GM19238 (cell line): Measurements from ENCODE around the gene TRDN.
"Not testable (repeated sequence)": the region's sequence is repeated elsewhere in the genome, so short reads cannot be mapped to it uniquely, and the experiment has no call there.

Experiments used
- DNase-seq: peaks from one replicate; pipeline ENCODE4 v3.0.0; 2011; ENCODE audit warnings: low spot score; ENCODE audit not compliant: insufficient read length

The TRDN gene

DNA sequence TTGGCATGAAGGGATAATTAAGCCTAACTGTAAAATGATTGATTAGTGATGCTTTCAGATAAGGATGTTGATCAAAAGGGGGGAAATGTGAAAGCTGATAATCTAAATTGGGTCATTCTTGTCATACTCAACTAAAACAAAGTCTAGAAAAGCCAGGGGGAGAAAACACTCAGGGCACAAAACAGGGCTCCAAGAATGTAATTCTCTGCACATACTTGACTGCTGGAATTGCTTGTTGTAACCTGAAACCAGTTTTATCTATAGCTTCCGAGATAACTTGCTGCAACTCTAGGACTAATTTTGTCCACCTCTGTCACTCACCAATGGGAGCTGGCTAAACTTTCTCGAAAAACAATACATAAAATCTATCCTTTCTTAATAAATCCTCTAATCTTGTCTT, 330.4 kb downstream of the TRDN start:
- DNase-seq, result no peak

DNA sequence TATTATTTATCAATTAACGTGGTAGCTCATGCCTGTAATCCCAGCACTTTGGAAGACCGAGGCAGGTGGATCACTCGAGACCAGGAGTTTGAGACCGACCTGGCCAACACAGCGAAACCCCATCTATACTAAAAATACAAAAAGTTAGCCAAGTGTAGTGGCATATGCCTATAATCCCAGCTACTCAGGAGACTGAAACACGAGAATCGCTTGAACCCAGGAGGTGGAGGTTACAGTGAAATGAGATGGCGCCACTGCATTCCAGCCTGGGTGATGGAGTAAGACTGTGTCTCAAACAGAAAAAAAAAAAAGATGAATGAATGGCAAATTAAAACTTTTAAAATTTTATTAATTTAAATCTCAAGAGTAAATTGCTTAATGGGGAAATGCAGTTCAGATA, 341.1 kb downstream of the TRDN start:
- DNase-seq, result no peak

DNA sequence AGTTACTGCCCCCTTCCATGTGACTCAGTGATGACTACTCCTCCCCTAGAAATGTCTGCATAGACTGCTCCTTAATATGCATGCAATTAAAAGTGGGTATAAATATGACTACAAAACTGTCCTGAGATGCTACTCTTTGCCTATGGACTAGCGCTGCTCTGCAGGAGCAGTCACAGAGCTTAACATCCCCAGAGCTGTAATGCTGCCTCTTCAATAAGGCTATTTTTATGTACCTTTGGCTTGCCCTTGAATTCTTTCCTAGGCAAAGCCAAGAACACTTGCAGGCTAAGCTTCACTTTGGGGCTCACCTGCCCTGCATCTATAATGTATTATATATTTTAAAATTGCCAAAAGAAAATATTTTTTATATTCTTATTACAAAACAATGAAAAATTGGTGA, 341.6 kb downstream of the TRDN start:
- no peak for DNase-seq

DNA sequence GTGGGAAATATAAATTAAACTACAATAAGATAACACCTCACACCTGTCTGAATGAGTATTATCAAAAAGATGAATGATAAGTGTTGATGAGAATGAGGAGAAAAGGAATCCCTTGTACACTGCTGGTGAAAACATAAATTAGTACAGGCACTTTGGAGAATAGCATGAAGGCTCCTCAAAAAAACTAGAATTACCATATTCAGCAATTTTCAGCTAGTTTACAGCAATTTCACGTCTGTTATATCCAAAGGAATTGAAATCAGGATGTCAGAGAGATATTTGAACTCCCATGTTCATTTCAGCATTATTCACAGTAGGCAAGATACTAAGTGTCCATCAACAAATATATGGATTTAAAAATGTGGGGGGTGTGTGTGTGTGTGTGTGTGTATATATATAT, 348.1 kb downstream of the TRDN start:
- no peak for DNase-seq

DNA sequence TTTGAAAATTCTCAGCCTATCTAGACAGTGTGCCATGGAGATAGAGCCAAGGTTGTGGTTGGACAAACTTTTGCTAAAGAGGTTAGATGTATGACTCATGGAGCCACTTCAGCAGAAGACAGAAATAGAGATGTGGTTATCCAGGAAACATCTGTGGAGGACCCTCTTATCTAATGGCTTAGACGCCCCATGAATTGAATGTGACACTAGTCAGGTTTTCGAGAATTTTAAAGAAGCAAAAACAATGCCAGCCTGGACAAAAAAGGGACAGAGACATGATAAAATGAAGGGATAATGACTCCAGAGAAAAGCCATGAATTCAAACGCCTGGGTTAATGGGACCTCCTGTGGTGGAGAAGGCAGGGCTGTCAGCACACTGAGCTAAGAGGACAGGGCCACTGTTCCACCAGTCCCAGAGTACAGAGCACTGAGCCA, 360.2 kb downstream of the TRDN start:
- DNase-seq, result no peak

DNA sequence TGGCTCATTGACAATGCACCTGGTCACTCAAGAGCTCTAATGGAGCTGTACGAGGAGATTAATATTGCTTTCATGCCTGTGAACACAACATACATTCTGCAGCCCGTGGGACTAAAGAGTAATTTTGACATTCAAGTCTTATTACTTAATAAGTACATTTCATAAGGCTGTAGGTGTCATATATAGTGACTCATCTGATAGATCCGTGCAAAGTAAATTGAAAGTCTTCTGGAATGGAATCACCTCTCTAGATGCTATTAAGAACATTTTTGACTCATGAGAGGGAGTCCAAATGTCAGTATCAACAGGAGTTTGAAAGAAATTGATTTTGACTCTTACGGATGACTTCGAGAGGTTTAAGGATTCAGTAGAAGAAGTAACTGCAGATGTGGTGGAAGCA, 372.8 kb downstream of the TRDN start:
- no peak for DNase-seq

DNA sequence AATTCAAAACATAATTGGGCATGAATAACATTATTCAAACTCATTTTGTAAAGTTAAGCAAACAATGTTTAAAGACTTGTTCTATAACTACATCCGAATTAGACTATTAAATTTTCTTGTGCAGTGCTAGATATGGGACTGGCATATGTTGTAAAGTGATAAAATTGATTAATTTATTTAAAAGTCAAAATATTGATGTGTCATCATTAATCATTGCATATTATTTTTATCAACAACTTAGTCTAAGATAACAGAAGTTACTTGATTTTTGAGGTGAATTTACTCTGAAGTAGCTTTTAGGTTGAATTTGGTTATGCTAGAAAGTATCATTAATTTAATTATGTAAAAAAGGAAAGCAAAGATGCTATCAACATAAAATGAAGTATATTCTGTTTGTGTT, 396.1 kb downstream of the TRDN start:
- no peak for DNase-seq

DNA sequence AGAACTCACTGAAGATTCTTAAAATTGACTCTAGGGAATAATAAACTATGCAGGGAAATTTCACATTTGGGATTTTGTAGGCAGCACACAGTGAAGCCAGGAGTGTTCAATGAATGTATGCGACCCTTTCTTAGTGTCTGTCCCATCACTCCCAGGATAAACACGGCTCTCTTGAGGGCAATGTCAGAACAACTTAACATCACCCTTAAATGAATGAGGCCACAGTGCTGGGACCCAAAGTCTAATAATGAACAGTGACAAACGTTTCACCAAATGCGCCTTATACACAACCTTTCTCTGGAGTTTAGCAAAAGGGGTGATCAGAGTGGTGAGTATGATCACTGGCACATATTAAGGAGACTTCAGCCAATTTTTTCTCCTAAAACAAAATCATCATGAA, 403.4 kb downstream of the TRDN start:
- no peak for DNase-seq

DNA sequence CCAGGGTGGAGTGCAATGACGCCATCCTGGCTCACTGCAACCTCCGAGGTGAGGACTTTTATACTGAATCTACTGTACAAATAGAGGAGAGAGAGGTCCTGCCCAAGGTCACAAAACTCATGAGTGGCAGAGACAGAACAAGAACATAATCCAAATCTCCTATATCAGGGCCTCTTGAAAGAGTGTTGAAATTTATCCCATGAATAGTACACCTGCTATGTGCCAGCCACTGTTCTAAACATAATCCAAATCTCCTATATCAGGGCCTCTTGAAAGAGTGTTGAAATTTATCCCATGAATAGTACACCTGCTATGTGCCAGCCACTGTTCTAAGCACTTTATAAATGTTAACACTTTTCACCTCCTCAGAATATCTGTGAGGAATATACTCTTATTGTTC, 409.0 kb downstream of the TRDN start:
- DNase-seq, result not testable (repeated sequence)

DNA sequence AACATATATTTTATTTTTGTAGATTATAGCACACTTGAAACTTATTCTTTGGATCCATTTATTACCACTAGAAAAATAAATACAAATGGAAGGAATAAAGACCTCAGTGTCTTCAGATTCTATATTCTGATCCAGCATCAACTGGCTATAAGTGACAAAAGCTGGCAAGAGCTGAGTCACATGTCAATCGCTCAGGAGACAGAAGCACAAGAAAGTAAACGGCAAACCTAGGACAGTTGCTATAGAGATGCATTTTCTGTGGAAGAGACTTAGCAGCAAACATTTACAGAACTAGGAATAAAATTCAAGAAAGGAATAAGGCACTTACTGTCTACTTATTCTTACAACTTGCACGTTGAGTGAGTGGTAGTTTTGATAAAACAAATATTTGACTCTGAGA, 410.4 kb downstream of the TRDN start:
- no peak for DNase-seq

DNA sequence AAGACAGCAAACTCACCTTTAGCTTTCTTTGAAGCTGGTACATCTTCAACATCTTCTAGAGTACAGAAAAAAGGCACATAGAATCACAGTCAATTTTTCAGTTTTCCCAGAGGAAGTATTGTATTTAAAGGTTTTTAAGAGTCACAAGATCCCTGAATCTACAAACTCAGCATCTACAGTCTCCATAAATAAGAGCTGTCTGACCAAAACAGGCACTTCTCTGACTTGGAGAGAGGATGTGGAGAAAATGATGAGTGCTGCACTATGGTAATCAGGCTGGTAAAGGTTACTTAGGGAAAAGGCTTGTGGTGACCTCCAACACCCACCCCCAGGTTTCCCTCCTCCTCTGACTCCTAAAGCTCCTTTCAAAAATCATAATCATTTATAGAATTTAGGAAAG, 412.7 kb downstream of the TRDN start:
- DNase-seq, result no peak

DNA sequence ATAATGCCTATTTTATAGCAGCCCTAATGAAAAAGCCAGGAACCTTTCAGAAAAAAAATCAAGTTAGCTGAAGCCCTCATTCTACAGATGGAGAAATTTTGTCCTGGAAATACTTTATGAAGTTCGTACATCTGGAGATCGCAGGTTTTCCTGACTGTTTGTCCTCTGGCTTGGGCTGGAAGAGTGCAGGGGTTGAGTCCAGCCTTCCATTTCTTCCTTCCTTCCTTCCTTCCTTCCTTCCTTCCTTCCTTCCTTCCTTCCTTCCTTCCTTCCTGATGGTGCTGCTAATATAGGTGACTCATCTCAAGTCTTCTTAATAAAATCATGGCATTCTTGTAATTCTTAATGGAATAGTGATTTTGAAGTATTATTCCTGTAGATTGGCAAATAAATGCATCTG, 413.3 kb downstream of the TRDN start:
- DNase-seq, result no peak

DNA sequence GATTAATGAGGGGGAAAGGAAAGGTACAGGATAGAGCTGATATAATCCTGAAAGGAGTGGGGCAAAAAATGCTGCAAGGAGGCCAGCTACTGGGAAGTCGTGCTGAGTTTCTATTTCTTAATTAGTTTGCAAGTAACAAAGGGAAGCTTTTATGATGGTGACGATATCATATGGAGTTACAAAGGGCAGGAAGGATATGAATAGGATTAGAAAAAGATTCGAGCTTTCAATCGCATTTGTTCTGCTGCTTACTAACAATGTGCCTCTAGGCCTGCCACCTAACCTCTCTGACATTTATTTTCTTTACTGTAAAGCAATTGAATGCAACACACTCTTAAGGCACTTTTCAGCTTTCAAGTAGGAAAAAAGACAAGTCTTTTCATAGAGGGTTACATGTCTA, 421.5 kb downstream of the TRDN start:
- DNase-seq, result no peak

DNA sequence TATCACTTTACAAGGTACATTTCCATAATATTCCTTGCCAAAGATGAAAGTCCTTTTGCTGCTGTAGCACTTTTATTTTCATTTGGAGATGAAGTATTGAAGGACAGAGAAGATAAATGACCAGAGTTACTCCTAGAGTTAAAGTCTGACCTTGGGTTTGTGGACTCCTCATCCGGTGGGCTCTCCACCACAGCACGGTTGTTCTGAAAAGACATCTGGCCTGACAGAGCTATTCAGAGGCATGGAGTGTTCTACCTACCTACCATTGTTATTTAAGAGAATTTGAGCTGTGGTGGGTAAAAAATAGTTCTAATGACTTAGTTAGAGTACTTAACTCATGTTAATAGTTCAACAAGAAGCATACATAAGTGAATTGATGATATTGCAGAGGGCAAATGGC, 422.3 kb downstream of the TRDN start:
- DNase-seq, result no peak

DNA sequence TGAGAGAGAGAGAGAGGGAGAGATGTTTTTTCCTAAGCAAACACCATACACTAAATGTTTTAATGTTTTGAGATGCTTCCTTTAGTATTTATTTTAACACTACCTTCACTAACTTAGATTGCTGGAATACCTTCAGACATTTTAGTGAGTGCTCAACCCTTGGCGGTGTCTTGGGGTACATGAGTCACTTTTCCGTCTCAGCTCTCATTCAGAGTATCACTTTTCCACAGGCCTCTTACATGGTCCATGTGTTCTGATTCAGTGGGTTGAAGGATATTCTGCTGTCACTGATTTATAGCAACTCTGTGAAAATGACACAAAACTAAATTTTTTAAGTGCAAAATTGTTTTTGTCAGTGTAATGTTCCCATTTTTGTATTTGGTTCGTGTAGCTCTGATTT, 422.8 kb downstream of the TRDN start:
- DNase-seq, result no peak

DNA sequence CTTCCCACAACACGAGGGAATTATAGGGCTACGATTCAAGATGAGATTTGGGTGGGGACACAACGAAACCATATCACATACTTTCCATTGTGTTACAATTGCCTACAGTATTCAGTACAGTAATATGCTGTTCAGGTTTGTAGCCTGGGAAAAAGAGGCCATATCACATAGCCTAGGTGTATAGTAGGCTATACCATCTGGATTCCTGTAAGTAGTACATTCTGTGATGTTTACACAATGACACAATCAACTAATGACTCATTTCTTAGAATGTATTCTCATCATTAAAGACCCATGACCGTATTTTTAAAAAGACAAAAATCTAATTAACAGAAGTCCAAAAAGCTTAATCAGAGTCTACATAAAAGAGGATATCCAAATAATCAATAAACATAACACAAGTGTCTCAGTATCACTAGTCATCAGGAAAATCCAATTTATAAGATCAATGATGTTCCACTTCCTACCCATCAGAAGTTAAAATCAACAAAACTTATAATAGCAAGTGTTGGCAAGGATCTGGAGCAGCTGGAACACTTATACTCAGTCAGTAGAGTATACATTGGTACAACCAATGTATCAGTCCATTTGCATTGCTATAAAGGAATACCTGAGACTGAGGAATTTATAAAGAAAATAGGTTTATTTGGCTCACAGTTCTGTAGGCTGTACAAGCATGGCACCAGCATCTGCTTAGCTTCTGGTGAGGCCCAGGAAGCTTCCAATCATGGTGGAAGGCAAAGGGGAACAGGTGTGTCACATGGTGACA, 424.8 kb downstream of the TRDN start:
- DNase-seq, result no peak

DNA sequence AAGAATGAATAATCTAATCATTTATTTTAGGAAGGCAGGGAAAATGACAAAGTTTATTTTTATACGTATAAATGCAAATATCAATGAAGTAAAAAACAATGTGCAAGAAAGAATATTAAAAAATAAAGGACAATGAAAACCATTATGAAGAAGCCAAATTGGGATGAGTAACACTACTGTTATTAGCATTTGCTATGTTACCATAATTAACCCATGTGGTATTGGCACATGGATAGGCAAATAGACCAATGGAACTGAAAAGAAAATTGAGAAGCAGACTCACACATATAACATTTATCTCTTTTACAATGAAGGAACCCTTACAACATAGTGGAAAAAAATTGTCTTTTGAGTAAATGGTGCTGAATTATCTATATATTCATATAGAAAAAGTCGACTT, 426.1 kb downstream of the TRDN start:
- no peak for DNase-seq

DNA sequence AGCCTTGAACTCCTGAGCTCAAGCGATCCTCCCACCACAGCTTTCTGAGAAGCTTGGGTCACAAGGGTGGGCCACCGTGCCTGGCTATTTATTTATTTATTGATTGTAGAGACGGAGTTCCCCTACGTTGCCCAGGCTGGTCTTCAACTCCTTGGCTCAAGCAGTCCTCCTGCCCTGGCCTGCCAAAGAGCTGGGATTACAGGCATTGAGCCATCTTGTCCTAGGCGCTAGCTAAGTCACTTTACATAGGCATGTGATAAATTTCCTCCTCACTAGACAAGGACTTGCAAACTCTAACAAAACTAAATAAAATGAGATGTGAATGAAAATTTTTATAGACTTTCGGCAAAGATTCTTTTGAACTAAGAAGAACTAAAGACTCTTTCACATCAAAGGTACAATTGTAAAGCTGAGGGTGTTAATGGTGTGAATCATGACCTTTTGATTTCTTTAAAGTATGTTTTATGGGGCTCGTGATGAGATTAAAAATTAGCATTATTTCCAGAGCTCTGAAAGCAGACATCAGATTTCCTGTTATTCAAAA, 428.7 kb downstream of the TRDN start:
- DNase-seq, result no peak

DNA sequence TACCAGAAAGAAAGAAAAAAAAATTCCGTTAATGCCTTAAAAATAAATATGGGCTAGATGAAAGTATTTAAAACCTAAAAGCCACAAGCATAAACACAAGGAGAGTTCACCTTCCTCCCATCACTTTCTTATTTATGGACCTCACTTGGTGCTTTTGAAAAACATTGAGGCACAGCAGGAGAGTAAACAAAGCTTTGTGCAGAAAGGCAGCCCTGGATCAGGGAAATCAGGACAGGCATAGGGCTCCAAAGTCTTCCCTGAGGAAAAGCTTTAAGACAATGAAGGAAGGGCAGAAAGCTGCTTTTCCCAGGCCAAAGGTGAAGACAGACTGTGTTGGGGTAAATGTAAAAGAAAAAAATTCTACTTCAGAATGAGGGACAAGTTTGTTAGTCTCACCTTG, 432.8 kb downstream of the TRDN start:
- DNase-seq, result no peak

DNA sequence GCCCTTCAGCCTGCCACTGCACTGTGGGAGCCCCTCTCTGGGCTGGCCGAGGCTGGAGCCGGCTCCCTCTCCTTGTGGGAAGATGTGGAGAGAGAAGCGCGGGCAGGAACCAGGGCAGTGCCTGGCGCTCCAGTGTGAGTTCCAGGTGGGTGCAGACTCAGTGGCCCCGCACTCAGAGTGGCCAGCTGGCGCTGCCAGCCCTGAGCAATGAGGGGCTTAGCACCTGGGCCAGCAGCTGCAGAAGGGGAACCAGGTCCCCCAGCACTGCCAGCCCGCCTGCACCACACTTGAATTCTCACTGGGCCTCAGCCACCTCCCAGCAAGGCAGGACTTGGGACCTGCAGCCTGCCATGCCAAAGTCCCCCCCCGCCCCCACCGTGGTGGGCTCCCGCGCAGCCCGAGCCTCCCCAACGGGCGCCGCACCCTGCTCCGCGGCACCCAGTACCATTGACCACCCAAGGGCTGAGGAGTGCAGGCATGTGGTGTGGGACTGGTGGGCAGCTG, 434.8 kb downstream of the TRDN start:
- DNase-seq, result no peak

DNA sequence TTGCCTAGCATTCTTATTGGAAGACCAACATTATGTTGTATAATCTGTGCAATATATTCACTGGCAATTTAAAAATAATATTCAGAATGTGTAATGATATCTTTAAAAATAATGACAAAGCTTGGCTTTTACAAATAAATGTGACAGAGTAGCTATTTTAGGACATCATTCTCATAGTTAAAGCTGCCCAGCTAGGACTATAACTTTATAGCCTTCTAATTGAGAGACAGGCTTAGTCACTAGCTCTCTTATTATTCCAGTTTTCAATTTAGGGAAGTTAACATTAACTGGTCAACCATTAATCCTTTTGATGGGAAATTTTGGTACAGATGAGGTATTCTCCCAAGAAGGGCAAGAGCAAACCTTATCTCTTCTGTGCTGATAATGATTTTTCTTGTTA, 443.5 kb downstream of the TRDN start:
- DNase-seq, result no peak

DNA sequence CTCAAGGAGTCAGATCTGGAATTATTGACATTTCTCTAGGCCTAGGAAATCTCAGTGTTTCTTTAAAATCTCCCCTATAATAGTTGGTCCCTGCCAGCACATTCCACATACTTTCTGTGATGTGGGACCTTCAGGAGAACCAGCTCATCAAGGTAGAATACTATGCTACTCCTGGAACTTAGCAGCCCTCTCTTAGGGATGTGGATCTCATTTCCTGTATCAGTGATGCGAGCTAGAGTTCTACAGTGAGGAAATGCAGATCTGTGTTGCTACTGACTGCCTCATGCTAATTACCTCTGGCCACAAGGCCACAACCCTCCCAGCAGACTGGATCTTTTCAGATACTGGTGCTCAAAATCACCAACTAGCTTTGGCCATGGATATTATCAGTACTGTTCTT, 446.9 kb downstream of the TRDN start:
- DNase-seq, result no peak

DNA sequence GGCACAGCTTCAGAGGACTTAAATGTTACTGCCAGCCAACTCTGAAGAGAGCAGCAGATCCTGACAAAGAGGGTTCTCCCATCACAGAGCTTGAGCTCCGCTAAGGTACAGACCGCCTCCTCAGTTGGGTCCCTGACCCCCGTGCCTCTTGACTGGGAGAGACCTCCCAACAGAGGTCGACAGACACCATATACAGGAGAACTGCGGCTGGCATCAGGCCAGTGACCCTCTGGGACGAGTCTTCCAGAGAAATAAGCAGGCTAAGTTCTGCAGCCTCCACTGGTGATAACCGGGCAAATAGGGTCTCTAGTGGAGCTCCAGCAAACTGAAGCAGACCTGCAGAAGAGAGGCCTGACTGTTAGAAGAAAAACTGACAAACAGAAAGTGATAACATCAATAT, 453.8 kb downstream of the TRDN start:
- no peak for DNase-seq
